ENCODE results near the gene TRIM37. TPM values are rescaled to one million over a fixed set of nuclear protein-coding genes. Genes with fewer than 3 reads are reported as not detected.
A peak's percentile ranks its signal among the peaks of the same experiment; 100 is the strongest.
"Not testable (repeated sequence)": the region's sequence is repeated elsewhere in the genome, so short reads cannot be mapped to it uniquely, and the experiment has no call there.

Gene TRIM37
- polyA plus RNA-seq, 4 donors: 25.9 to 33.0 (median 28.6) TPM

- DNase-seq (ENCODE audit: low read depth in 4 of 4, low spot score in 3 of 4): no peak
These were observed 108.7 kb downstream of the TRIM37 start for GRCh38 chr17:58997756-58998553.

GRCh38 chr17:58996968-58997367 lies 109.7 kb downstream of the TRIM37 start:
- no peak for DNase-seq (ENCODE audit: low read depth in 4 of 4, low spot score in 3 of 4)

DNA sequence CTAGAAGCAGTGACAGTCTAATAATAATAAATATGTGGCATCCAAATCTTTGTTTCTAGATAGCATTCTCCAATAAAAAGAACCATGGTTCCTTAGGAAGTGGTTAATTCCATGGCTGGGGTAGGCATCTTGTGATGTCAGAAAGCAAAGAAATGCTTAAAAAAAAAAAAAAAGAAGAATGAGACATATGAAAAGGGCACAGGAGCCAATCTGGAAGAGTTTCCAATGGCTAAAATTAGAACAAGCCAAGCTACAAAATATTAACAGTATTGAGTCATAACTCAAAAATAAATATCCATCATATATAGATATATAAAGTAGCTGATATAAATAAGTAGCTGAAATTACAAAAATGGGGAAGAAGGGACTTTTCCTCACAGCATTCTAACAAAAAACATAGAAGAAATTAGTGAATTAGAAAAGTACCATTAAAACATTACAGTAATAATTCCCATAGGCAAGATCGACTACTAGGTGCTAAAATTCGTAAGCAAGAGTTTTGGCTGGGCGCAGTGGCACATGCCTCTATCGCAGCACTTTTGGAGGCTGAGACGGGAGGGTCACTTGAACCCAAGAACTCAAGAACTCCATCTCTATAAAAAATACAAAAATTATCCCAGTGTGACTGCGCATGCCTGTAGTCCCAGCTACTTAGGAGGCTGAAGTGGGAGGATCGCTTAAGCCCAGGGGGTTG lies 111.3 kb downstream of the TRIM37 start:
- no peak for DNase-seq (ENCODE audit: low read depth in 4 of 4, low spot score in 3 of 4)

GRCh38 chr17:58993311-58993710 lies 113.4 kb downstream of the TRIM37 start:
- DNase-seq (ENCODE audit: low read depth in 4 of 4, low spot score in 3 of 4): no peak

GRCh38 chr17:58991718-58992331 lies 114.9 kb downstream of the TRIM37 start:
- no peak for DNase-seq (ENCODE audit: low read depth in 4 of 4, low spot score in 3 of 4)

GRCh38 chr17:58989629-58990028 lies 117.1 kb downstream of the TRIM37 start:
- no peak for DNase-seq (ENCODE audit: low read depth in 4 of 4, low spot score in 3 of 4)

GRCh38 chr17:58985971-58986370 lies 120.7 kb downstream of the TRIM37 start:
- DNase-seq (ENCODE audit: low read depth in 4 of 4, low spot score in 3 of 4): no peak

- DNase-seq (ENCODE audit: low read depth in 4 of 4, low spot score in 3 of 4): no peak
These were observed 121.3 kb downstream of the TRIM37 start for GRCh38 chr17:58985367-58985766.

GRCh38 chr17:58982626-58983025 lies 124.1 kb downstream of the TRIM37 start:
- no peak for DNase-seq (ENCODE audit: low read depth in 4 of 4, low spot score in 3 of 4)

DNA sequence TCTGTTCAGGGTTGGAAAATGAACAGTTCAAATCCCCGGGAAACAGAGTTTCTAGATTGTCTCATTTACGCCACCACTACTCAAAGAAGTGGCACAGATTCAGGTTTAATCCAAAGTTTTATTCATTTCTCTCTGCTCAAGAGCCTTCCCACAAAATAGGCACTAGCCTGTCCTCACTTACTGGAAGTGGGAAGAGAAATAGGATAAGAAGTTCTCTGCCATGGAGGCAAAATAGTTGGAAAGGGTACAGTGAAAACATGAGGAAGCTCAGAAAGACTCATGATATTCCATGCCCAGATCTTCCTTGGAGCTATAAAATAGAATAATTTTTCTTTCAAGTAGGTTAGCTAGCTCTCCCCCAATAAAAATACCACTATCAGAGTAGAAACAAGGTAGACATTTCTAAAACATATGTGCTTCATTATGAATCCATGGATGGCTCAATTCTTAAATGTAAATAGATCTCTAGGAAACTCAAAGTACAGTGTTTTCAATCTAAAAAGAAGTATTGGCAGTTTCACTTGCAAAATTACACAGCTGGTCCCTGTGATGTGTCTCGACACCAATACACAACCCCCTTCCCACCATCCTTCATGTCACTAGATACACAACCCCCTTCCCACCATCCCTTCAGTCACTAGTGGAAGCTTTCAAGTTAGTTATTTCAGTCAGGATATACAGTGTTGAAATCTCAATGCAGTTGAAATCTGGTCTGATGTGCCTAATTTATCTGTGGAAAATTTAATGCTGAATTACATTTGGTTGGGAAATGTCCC lies 125.8 kb downstream of the TRIM37 start:
- DNase-seq (ENCODE audit: low read depth in 4 of 4, low spot score in 3 of 4): no peak

GRCh38 chr17:58976541-58976940 lies 130.1 kb downstream of the TRIM37 start:
- no peak for DNase-seq (ENCODE audit: low read depth in 4 of 4, low spot score in 3 of 4)

GRCh38 chr17:58974354-58974753 lies 132.3 kb downstream of the TRIM37 start:
- no peak for DNase-seq (ENCODE audit: low read depth in 4 of 4, low spot score in 3 of 4)

DNA sequence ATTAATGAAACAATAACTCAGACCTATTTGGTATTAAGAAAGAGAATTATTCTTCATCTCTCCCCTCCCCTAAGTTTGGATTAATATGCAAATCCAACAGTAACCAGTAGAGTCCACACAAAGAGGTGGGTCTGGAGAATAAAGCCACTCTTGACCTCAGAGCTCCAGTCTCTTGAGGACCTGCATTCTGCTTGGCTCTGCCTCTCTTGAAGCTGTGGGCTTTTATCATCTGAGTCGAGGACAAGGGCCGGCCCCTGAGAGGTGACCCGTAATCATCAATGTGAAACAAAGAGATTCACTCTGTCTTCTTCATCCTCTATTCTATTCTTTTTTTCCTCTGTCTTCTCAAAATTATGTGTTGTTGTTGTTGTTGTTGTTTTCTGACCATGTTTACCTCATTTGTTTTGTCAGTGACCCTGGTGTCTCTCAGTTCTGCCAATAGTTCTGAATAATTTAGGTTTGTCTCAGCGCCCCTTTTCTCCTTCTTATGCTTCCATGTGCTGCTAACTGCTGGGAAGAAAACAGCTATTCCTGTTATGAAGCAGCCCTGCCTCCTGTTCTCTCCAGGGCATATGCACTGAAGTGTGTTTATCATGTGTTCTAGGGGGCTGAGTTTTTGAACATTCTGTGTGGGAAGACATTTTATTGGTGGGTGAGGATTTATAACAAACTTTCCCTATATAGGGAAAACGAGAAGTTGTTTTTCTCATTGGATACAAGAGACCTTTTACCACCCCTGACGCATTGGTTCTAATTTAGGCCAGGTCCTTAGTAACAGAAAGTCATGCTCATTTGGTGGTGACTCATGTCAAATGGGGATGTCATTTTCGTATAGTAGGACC lies 135.8 kb downstream of the TRIM37 start:
- DNase-seq (ENCODE audit: low read depth in 4 of 4, low spot score in 3 of 4): no peak

DNA sequence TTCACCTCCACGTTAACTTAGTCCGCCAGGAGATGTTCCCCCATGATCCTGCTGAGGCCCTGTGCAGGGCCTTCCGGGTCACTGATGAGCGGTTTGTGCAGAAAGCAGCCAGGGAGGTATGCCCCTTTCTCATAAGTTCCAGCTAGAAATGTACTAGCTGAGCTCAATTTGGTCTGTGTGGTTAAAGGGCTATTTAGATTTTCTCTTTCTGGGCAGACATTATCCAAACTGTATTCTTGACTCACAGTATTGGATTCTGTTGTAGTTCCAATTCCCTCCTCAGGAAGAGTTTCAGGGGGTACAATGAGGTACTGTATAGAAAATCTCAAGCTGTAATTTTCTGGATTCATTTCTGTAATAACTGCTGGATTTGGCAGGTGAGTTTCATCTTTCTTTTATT lies 137.1 kb downstream of the TRIM37 start:
- DNase-seq (ENCODE audit: low read depth in 4 of 4, low spot score in 3 of 4): no peak

DNA sequence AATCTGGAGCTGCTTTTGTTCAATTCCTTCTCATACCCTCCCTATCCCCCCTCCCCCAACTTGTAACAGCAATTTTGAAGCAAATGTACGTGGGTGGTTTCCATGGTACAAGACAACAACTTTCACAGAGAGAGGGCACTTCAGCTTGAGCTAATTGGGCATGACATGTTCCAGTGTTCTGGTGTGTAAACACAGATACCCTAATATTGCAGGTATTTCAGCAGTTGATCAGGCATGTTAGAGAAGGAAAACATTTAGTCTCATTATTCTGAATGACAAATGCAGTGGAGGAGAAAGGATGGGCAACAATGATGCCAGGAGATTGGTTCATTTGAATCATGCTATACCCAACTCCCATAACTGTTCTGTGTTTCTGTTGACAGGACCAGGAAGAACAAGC lies 137.5 kb downstream of the TRIM37 start:
- peak in 3 of 4 donors; percentile 16 to 28 (median 27) for DNase-seq (ENCODE audit: low read depth in 4 of 4, low spot score in 3 of 4)

GRCh38 chr17:58968426-58969061 lies 138.1 kb downstream of the TRIM37 start:
- DNase-seq (ENCODE audit: low read depth in 4 of 4, low spot score in 3 of 4): no peak

DNA sequence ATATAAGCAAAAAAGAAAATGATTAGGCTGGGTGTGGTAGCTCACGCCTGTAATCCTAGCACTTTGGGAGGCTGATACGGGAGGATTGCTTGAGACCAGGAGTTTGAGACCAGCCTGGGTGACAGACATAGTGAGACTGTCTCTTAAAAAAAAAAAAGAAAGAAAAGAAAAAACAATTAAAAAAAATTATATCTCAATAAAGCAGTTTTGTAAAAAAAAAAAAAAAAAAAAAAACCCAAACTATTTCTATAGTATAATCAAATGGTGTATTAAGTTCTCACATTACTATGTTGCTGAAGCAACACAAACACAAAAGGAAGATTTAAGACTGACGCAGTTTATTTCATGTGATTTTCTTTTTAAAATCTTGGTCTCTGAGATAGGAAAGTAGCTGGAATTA lies 140.5 kb downstream of the TRIM37 start:
- DNase-seq (ENCODE audit: low read depth in 4 of 4, low spot score in 3 of 4): no peak

DNA sequence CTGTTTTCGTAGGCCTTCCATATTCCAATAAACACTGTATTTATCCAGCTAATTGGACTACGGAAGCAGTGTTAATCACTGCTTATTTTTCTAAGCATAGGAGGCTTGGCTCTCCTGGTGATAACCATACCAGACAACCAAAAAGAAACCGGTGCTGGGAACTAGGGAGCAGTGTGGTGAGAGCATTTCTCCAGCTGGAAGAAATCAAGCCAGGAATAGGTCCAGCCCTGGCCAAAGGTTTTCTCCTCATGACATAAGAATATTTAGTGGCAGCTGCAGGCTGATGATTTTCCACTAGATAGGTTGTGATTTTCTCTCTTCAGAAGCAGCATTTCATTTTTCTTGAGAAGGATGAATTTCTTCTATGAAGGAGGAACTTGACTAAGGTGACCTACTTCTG lies 141.5 kb downstream of the TRIM37 start:
- no peak for DNase-seq (ENCODE audit: low read depth in 4 of 4, low spot score in 3 of 4)

DNA sequence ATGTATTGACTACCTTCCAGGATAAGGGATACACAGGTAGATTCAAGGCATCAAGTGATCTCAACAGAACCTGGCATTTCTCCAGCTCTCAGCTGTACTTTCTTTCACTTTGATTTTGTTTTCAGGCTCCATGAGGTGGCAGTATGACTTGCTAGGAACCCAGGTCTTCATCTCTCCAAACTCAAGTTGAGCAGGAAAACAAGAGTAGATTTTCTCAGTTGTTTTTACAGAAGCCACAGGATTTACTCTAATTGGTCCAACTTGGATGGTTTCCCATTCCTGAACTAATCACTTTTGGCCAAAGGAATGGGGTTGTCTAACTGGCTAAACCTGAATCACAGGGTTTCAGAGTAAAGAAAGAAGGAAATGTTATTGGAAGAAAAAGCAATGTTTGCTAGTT lies 146.6 kb downstream of the TRIM37 start:
- peak in 1 of 4 donors; percentile 12 for DNase-seq (ENCODE audit: low read depth in 4 of 4, low spot score in 3 of 4)

GRCh38 chr17:58957725-58958073 lies 149.0 kb downstream of the TRIM37 start:
- not testable (repeated sequence) for DNase-seq (ENCODE audit: low read depth in 4 of 4, low spot score in 3 of 4)

All from right renal pelvis (tissue), 4 donors.